ENCODE measurements around the gene OR1K1.

OR1K1 gene

GRCh38 chr9:122844137-122844536 is 44.2 kb downstream of the OR1K1 start:
- Histone ChIP-seq H3K27ac (ENCODE audit: low read depth, low read length) (no peak overlapping the region), H2BK5ac (ENCODE audit: low read depth, low read length, poor library complexity) (no peak overlapping the region), H3K4ac (ENCODE audit: low read depth, low read length) (no peak overlapping the region), H2BK12ac (ENCODE audit: low read length) (no peak overlapping the region), H3K4me1 (ENCODE audit: control insufficient read depth in 1 of 2, insufficient read depth in 2 of 2, low read length in 2 of 2) (no peaks in the 10 kb centered on the region), H3K79me2 (ENCODE audit: control insufficient read depth, insufficient read depth, low read length, poor library complexity) (no peaks in the 10 kb centered on the region), H4K8ac (ENCODE audit: low read depth, low read length) (no peak overlapping the region), H3K14ac (ENCODE audit: low read length) (no peak overlapping the region), H2AK5ac (ENCODE audit: low read length) (no peak overlapping the region), H3K27me3 (ENCODE audit: insufficient read depth, low read length) (no peaks in the 10 kb centered on the region), H3K9ac (ENCODE audit: low read length) (no peak overlapping the region), H3K4me3 (ENCODE audit: low read depth, low read length) (no peak overlapping the region), H2BK120ac (ENCODE audit: insufficient read depth, low read length, poor library complexity) (no peak overlapping the region), H3K36me3 (ENCODE audit: control insufficient read depth in 1 of 2, insufficient read depth in 2 of 2, low read length in 2 of 2) (peaks cover 0 to 2% of the 10 kb centered on the region in 2 experiments), H2AFZ (ENCODE audit: insufficient read depth, low read length, poor library complexity) (no peak overlapping the region), H3K9me3 (ENCODE audit: insufficient read depth, low read depth, low read length) (peaks cover 2% of the 10 kb centered on the region), H3K18ac (ENCODE audit: low read length) (no peak overlapping the region), H3K23ac (ENCODE audit: low read length) (no peak overlapping the region), H4K12ac (ENCODE audit: low read depth, low read length) (no peak overlapping the region), H4K91ac (ENCODE audit: low read depth, low read length) (no peak overlapping the region), H3K4me2 (ENCODE audit: low read length) (no peak overlapping the region), H3K79me1 (ENCODE audit: low read length) (no peaks in the 10 kb centered on the region)
- no CpG with 5 or more reads among the region's 1 CpG for WGBS (ENCODE audit: extremely low coverage, insufficient coverage, insufficient read length)
- DNase-seq = no peak

- H3K4me2 ChIP-seq (ENCODE audit: low read length) = no peak overlapping the region
- no peaks in the 10 kb centered on the region for H3K9me3 ChIP-seq (ENCODE audit: insufficient read depth, low read depth, low read length)
- H3K27ac ChIP-seq (ENCODE audit: low read depth, low read length) = no peak overlapping the region
- peak overlapping the region; percentile 85 for H3K23ac ChIP-seq (ENCODE audit: low read length)
- H3K79me1 ChIP-seq (ENCODE audit: low read length) = no peaks in the 10 kb centered on the region
- H4K8ac ChIP-seq (ENCODE audit: low read depth, low read length) = no peak overlapping the region
- peaks cover 3 to 6% of the 10 kb centered on the region in 2 experiments for H3K36me3 ChIP-seq (ENCODE audit: control insufficient read depth in 1 of 2, insufficient read depth in 2 of 2, low read length in 2 of 2)
- WGBS (ENCODE audit: extremely low coverage, insufficient coverage, insufficient read length) = no CpG with 5 or more reads among the region's 3 CpGs
- no peak overlapping the region for H3K4me3 ChIP-seq (ENCODE audit: low read depth, low read length)
- no peaks in the 10 kb centered on the region for H3K27me3 ChIP-seq (ENCODE audit: insufficient read depth, low read length)
- H3K79me2 ChIP-seq (ENCODE audit: control insufficient read depth, insufficient read depth, low read length, poor library complexity) = no peaks in the 10 kb centered on the region
- H2AFZ ChIP-seq (ENCODE audit: insufficient read depth, low read length, poor library complexity) = no peak overlapping the region
- H2BK12ac ChIP-seq (ENCODE audit: low read length) = no peak overlapping the region
- DNase-seq = no peak
- no peak overlapping the region for H3K18ac ChIP-seq (ENCODE audit: low read length)
- H4K91ac ChIP-seq (ENCODE audit: low read depth, low read length) = no peak overlapping the region
- no peaks in the 10 kb centered on the region for H3K4me1 ChIP-seq (ENCODE audit: control insufficient read depth in 1 of 2, insufficient read depth in 2 of 2, low read length in 2 of 2)
- no peak overlapping the region for H2BK120ac ChIP-seq (ENCODE audit: insufficient read depth, low read length, poor library complexity)
- no peak overlapping the region for H4K12ac ChIP-seq (ENCODE audit: low read depth, low read length)
- H3K14ac ChIP-seq (ENCODE audit: low read length) = no peak overlapping the region
- no peak overlapping the region for H2BK5ac ChIP-seq (ENCODE audit: low read depth, low read length, poor library complexity)
- no peak overlapping the region for H2AK5ac ChIP-seq (ENCODE audit: low read length)
- no peak overlapping the region for H3K9ac ChIP-seq (ENCODE audit: low read length)
- H3K4ac ChIP-seq (ENCODE audit: low read depth, low read length) = no peak overlapping the region
Measured at GRCh38 chr9:122845116-122845515, 45.2 kb downstream of the OR1K1 start.

- Histone ChIP-seq H4K12ac (ENCODE audit: low read depth, low read length) (no peak overlapping the region), H3K4me3 (ENCODE audit: low read depth, low read length) (no peak overlapping the region), H3K4me2 (ENCODE audit: low read length) (no peak overlapping the region), H2AK5ac (ENCODE audit: low read length) (no peak overlapping the region), H3K27ac (ENCODE audit: low read depth, low read length) (no peak overlapping the region), H3K23ac (ENCODE audit: low read length) (no peak overlapping the region), H3K79me2 (ENCODE audit: control insufficient read depth, insufficient read depth, low read length, poor library complexity) (no peaks in the 10 kb centered on the region), H2BK12ac (ENCODE audit: low read length) (no peak overlapping the region), H3K4ac (ENCODE audit: low read depth, low read length) (no peak overlapping the region), H3K79me1 (ENCODE audit: low read length) (no peaks in the 10 kb centered on the region), H3K9ac (ENCODE audit: low read length) (no peak overlapping the region), H2AFZ (ENCODE audit: insufficient read depth, low read length, poor library complexity) (no peak overlapping the region), H2BK120ac (ENCODE audit: insufficient read depth, low read length, poor library complexity) (no peak overlapping the region), H4K8ac (ENCODE audit: low read depth, low read length) (no peak overlapping the region), H3K18ac (ENCODE audit: low read length) (no peak overlapping the region), H3K14ac (ENCODE audit: low read length) (no peak overlapping the region), H3K4me1 (ENCODE audit: control insufficient read depth in 1 of 2, insufficient read depth in 2 of 2, low read length in 2 of 2) (no peaks in the 10 kb centered on the region), H3K9me3 (ENCODE audit: insufficient read depth, low read depth, low read length) (no peaks in the 10 kb centered on the region), H3K36me3 (ENCODE audit: control insufficient read depth in 1 of 2, insufficient read depth in 2 of 2, low read length in 2 of 2) (peaks cover 9 to 12% of the 10 kb centered on the region in 2 experiments), H3K27me3 (ENCODE audit: insufficient read depth, low read length) (no peaks in the 10 kb centered on the region), H4K91ac (ENCODE audit: low read depth, low read length) (no peak overlapping the region), H2BK5ac (ENCODE audit: low read depth, low read length, poor library complexity) (no peak overlapping the region)
- WGBS (ENCODE audit: extremely low coverage, insufficient coverage, insufficient read length) = no CpG with 5 or more reads among the region's 5 CpGs
- DNase-seq = no peak
Measured at GRCh38 chr9:122846371-122846940, 46.5 kb downstream of the OR1K1 start.

- no peak overlapping the region for H3K4me2 ChIP-seq (ENCODE audit: low read length)
- H3K9me3 ChIP-seq (ENCODE audit: insufficient read depth, low read depth, low read length) = no peaks in the 10 kb centered on the region
- no peaks in the 10 kb centered on the region for H3K4me1 ChIP-seq (ENCODE audit: control insufficient read depth in 1 of 2, insufficient read depth in 2 of 2, low read length in 2 of 2)
- no peaks in the 10 kb centered on the region for H3K79me2 ChIP-seq (ENCODE audit: control insufficient read depth, insufficient read depth, low read length, poor library complexity)
- peaks cover 16 to 17% of the 10 kb centered on the region in 2 experiments for H3K36me3 ChIP-seq (ENCODE audit: control insufficient read depth in 1 of 2, insufficient read depth in 2 of 2, low read length in 2 of 2)
- WGBS (ENCODE audit: extremely low coverage, insufficient coverage, insufficient read length) = no CpG with 5 or more reads among the region's 2 CpGs
- H4K91ac ChIP-seq (ENCODE audit: low read depth, low read length) = no peak overlapping the region
- H3K23ac ChIP-seq (ENCODE audit: low read length) = no peak overlapping the region
- H4K8ac ChIP-seq (ENCODE audit: low read depth, low read length) = no peak overlapping the region
- no peak for DNase-seq
- H2BK120ac ChIP-seq (ENCODE audit: insufficient read depth, low read length, poor library complexity) = no peak overlapping the region
- no peaks in the 10 kb centered on the region for H3K27me3 ChIP-seq (ENCODE audit: insufficient read depth, low read length)
- H4K12ac ChIP-seq (ENCODE audit: low read depth, low read length) = no peak overlapping the region
- no peak overlapping the region for H3K4ac ChIP-seq (ENCODE audit: low read depth, low read length)
- no peak overlapping the region for H2BK12ac ChIP-seq (ENCODE audit: low read length)
- H2BK5ac ChIP-seq (ENCODE audit: low read depth, low read length, poor library complexity) = no peak overlapping the region
- H3K27ac ChIP-seq (ENCODE audit: low read depth, low read length) = no peak overlapping the region
- H3K14ac ChIP-seq (ENCODE audit: low read length) = no peak overlapping the region
- no peak overlapping the region for H3K18ac ChIP-seq (ENCODE audit: low read length)
- H2AK5ac ChIP-seq (ENCODE audit: low read length) = no peak overlapping the region
- no peaks in the 10 kb centered on the region for H3K79me1 ChIP-seq (ENCODE audit: low read length)
- no peak overlapping the region for H2AFZ ChIP-seq (ENCODE audit: insufficient read depth, low read length, poor library complexity)
- H3K4me3 ChIP-seq (ENCODE audit: low read depth, low read length) = no peak overlapping the region
- H3K9ac ChIP-seq (ENCODE audit: low read length) = no peak overlapping the region
Measured at GRCh38 chr9:122848256-122848943, 48.5 kb downstream of the OR1K1 start.
